HepG2 (cell line): ENCODE measurements around the gene UGT1A8.

Experiments
- ELF1 ChIP-seq: sonication (generic); formaldehyde crosslinking; IDR thresholded peaks from 2 replicates; pipeline ENCODE4 v1.4.0; 2020; ENCODE audit warnings: missing genetic modification reagents
- ZNF547 ChIP-seq: sonication (generic); formaldehyde crosslinking; IDR thresholded peaks from 2 replicates; pipeline ENCODE4 v1.5.1; 2020; ENCODE audit warnings: mild to moderate bottlenecking, missing genetic modification reagents
- TF ChIP-seq, protein P1 (sequence below): sonication (generic); formaldehyde crosslinking; IDR thresholded peaks from 2 replicates; pipeline ENCODE4 v1.5.0; 2020; ENCODE audit warnings: mild to moderate bottlenecking, missing genetic modification reagents, moderate library complexity

GRCh38 chr2:233768076-233768475 lies 150.6 kb downstream of the UGT1A8 start:
- TF ChIP-seq ZNF547 (CRISPR knock-in tag) = no peak
- TF ChIP-seq, protein P1, sequence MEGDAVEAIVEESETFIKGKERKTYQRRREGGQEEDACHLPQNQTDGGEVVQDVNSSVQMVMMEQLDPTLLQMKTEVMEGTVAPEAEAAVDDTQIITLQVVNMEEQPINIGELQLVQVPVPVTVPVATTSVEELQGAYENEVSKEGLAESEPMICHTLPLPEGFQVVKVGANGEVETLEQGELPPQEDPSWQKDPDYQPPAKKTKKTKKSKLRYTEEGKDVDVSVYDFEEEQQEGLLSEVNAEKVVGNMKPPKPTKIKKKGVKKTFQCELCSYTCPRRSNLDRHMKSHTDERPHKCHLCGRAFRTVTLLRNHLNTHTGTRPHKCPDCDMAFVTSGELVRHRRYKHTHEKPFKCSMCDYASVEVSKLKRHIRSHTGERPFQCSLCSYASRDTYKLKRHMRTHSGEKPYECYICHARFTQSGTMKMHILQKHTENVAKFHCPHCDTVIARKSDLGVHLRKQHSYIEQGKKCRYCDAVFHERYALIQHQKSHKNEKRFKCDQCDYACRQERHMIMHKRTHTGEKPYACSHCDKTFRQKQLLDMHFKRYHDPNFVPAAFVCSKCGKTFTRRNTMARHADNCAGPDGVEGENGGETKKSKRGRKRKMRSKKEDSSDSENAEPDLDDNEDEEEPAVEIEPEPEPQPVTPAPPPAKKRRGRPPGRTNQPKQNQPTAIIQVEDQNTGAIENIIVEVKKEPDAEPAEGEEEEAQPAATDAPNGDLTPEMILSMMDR (CRISPR knock-in tag) = no peak
- no peak for TF ChIP-seq ELF1 (CRISPR knock-in tag)
